Tibial nerve (tissue), 4 donors: ENCODE data around the gene PPM1H. TPM values are rescaled to one million over a fixed set of nuclear protein-coding genes. Genes with fewer than 3 reads are reported as not detected.
"Not testable (repeated sequence)": the region's sequence is repeated elsewhere in the genome, so short reads cannot be mapped to it uniquely, and the experiment has no call there.

ENCODE experiments used
- DNase-seq, 2 donors: peaks; one replicate each; pipeline ENCODE4 v3.0.0-alpha.2; 2019; ENCODE audit warnings: low spot score in 2 of 2
- H3K27ac ChIP-seq, 4 donors: fragments of 200-600 bp; sonication (generic) in 3 of 4; one replicate each; pipeline ENCODE4 v1.5.1; 2017 to 2019; ENCODE audit warnings: mild to moderate bottlenecking in 1 of 4
- H3K27me3 ChIP-seq, 2 donors: fragments of 200-600 bp; sonication (generic) in 1 of 2; one replicate each; pipeline versions ENCODE4 v1.5.1 to v1.6.0; 2017 to 2019
- H3K36me3 ChIP-seq, 3 donors: fragments of 200-600 bp; sonication (generic); one replicate each; pipeline ENCODE4 v1.5.1; 2018 to 2019
- H3K4me1 ChIP-seq, 4 donors: fragments of 200-600 bp; sonication (generic) in 3 of 4; one replicate each; pipeline ENCODE4 v1.5.1; 2017 to 2019
- H3K4me3 ChIP-seq, 4 donors: fragments of 200-600 bp; sonication (generic) in 3 of 4; one replicate each; pipeline ENCODE4 v1.5.1; 2017 to 2019; ENCODE audit warnings: mild to moderate bottlenecking in 1 of 4, moderate library complexity in 1 of 4
- H3K9me3 ChIP-seq, 4 donors: fragments of 200-600 bp; sonication (generic) in 3 of 4; one replicate each; pipeline ENCODE4 v1.5.1; 2017 to 2019
- EP300 ChIP-seq, 2 donors: sonication (generic); formaldehyde crosslinking; IDR thresholded peaks; one replicate each; pipeline ENCODE4 v1.6.1; 2017; ENCODE audit warnings: antibody characterized with exemption in 2 of 2, mild to moderate bottlenecking in 1 of 2
- POLR2A ChIP-seq, 2 donors: fragments of 450-650 bp; IDR thresholded peaks; one replicate each; pipeline ENCODE4 v1.6.1; 2017; ENCODE audit warnings: antibody characterized with exemption in 2 of 2, mild to moderate bottlenecking in 2 of 2, moderate library complexity in 2 of 2
- WGBS, 2 donors: methylation state at CpG; one replicate each; pipeline ENCODE4 v1.1.5; 2018; 5-methylcytosine and 5-hydroxymethylcytosine counted together
- total RNA-seq, 4 donors: library from RNA; depleted of rRNA; stranded (reverse); fragments of >200 nt; gene quantifications; one replicate each; pipeline ENCODE4 v1.1.0, GENCODE V29; 2016
- TF ChIP-seq, protein P1 (sequence below), 5 experiments: fragments of 200-600 bp in 3 of 5; fragments of 450-650 bp in 2 of 5; sonication (generic) in 3 of 5; IDR thresholded peaks; one replicate each; pipeline ENCODE4 v1.5.1; 2016 to 2019; ENCODE audit warnings: antibody characterized with exemption in 5 of 5, mild to moderate bottlenecking in 3 of 5, moderate library complexity in 2 of 5

The PPM1H gene
- total RNA-seq, 4 donors from 2014 or later, result 0.78 to 2.6 (median 1.3) TPM

DNA sequence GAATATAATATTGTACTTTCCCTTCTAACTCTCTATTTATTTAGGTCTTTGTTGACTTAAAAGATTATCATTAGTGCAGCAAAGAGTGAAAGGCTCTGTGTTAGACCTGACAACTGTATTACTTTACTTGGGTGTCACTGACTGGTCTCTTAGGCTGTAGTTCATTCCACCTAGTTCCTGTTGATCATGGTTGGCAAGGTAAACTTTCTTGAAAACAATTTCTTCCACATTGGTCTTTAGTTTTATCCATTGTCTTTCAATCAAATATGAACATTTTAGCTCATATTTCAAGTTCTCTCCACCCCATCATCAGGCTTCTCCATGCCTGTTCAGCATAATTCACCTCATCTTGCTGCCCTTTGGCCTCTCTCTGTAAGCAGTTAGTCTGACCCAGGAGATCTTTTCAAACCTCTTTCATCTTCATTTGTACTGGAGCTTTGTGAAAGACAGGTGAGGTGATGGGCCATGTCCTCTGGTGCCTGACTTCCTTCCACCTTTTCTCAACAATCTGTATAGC, 32.1 kb upstream of the PPM1H start:
- TF ChIP-seq, protein P1, sequence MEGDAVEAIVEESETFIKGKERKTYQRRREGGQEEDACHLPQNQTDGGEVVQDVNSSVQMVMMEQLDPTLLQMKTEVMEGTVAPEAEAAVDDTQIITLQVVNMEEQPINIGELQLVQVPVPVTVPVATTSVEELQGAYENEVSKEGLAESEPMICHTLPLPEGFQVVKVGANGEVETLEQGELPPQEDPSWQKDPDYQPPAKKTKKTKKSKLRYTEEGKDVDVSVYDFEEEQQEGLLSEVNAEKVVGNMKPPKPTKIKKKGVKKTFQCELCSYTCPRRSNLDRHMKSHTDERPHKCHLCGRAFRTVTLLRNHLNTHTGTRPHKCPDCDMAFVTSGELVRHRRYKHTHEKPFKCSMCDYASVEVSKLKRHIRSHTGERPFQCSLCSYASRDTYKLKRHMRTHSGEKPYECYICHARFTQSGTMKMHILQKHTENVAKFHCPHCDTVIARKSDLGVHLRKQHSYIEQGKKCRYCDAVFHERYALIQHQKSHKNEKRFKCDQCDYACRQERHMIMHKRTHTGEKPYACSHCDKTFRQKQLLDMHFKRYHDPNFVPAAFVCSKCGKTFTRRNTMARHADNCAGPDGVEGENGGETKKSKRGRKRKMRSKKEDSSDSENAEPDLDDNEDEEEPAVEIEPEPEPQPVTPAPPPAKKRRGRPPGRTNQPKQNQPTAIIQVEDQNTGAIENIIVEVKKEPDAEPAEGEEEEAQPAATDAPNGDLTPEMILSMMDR (IDR thresholded peaks at IDR 0.05), result no peak
- TF ChIP-seq POLR2A (IDR thresholded peaks at IDR 0.05) (no peak), EP300 (IDR thresholded peaks at IDR 0.05) (no peak)
- H3K27me3 ChIP-seq, result no peaks in the 10 kb centered on the region
- DNase-seq, result no peak
- no peaks in the 10 kb centered on the region for H3K9me3 ChIP-seq
- H3K36me3 ChIP-seq, result no peaks in the 10 kb centered on the region
- no peak overlapping the region for H3K4me3 ChIP-seq
- H3K27ac ChIP-seq, result no peak overlapping the region
- no peaks in the 10 kb centered on the region for H3K4me1 ChIP-seq

DNA sequence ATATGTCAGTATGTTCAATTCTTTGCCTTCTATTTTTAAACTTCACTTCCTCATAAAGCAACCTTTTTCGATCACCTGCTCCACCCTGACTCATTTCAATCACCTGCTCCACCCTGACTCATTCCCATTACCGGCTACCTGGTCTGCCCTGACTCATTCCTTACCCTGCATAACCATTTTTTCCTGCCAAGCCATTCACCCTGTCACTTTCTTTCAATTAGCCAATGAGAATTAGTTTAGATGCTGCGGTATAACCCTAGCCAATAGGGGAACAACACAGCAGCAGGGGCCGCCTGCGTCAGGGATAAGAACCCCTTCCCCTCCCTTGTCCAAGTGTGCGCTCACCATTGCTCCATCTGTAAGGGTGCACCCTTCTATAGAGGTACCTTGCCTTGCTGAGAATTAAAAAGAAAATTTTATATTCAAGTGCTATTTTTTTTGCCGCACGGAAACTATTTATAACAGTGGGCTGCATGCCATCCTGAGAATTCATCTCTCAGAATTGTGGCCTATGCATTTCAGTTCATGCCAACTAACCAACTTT, 31.6 kb upstream of the PPM1H start:
- H3K4me1 ChIP-seq, H3K27me3 ChIP-seq, H3K27ac ChIP-seq, H3K4me3 ChIP-seq, H3K36me3 ChIP-seq, H3K9me3 ChIP-seq, DNase-seq: not testable (repeated sequence)
- WGBS, 2 donors, result 85 to 87% methylated on average over 8 of the region's 8 CpGs

DNA sequence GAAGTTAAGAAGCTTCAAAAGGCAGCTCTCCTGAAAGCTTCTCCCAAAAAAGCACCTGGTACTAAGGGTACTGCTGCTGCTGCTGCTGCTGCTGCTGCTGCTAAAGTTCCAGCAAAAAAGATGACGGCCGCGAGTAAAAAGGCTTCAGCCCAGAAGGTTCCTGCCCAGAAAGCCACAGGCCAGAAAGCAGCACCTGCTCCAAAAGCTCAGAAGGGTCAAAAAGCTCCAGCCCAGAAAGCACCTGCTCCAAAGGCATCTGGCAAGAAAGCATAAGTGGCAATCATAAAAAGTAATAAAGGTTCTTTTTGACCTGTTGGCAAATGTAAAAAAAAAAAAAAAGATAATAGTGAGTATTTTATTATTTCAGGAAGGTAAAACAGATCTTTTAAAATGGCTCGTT, 30.8 kb upstream of the PPM1H start:
- H3K27ac ChIP-seq, H3K4me3 ChIP-seq, H3K27me3 ChIP-seq, H3K36me3 ChIP-seq, H3K4me1 ChIP-seq, DNase-seq, H3K9me3 ChIP-seq: not testable (repeated sequence)
- 67 to 80% methylated on average over 4 of the region's 4 CpGs for WGBS, 2 donors

DNA sequence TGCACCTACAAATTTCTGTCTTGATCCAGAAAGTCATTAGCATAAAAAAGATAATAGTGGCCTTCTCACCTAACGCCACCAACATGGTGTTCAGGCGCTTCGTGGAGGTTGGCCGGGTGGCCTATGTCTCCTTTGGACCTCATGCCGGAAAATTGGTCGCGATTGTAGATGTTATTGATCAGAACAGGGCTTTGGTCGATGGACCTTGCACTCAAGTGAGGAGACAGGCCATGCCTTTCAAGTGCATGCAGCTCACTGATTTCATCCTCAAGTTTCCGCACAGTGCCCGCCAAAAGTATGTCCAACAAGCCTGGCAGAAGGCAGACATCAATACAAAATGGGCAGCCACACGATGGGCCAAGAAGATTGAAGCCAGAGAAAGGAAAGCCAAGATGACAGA, 30.3 kb upstream of the PPM1H start:
- H3K4me3 ChIP-seq, H3K27ac ChIP-seq, DNase-seq, H3K27me3 ChIP-seq, H3K9me3 ChIP-seq, H3K36me3 ChIP-seq, H3K4me1 ChIP-seq: not testable (repeated sequence)
- WGBS, 2 donors, result 89 to 95% methylated on average over 11 of the region's 11 CpGs

DNA sequence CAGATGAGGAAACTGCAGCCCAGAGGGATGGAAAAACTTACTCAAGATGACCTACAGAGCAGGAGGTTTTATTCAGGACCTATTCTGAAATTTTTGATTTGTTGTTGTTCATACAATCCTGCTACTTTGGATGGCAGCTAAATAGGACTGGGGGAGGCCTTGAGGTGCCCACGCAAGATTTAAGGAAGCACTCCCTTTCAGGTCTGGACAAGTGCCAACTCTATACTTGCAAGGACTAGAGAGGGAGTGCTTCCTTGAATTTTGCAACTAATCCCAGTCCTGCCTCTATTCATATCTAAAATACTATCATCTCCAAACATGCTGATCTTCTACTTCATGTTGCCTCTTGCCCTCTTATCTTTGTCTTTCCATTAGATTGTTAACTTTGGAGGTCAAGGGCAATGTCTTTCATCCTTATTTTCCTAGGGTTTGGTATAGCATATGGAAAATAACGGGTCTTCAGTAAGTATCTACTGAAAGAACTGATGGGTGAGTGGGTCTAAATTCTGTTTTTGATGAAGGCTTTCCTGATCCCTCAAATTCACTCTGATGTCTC, 28.6 kb upstream of the PPM1H start:
- WGBS, 2 donors, result 81 to 82% methylated on average over 2 of the region's 2 CpGs
- no peaks in the 10 kb centered on the region for H3K9me3 ChIP-seq
- H3K27me3 ChIP-seq, result no peaks in the 10 kb centered on the region
- TF ChIP-seq, protein P1 (IDR thresholded peaks at IDR 0.05), result no peak
- no peak for TF ChIP-seq POLR2A (IDR thresholded peaks at IDR 0.05)
- TF ChIP-seq EP300 (IDR thresholded peaks at IDR 0.05), result no peak
- no peaks in the 10 kb centered on the region for H3K4me1 ChIP-seq
- no peak overlapping the region for H3K27ac ChIP-seq
- no peak overlapping the region for H3K4me3 ChIP-seq
- DNase-seq, result no peak
- no peaks in the 10 kb centered on the region for H3K36me3 ChIP-seq

DNA sequence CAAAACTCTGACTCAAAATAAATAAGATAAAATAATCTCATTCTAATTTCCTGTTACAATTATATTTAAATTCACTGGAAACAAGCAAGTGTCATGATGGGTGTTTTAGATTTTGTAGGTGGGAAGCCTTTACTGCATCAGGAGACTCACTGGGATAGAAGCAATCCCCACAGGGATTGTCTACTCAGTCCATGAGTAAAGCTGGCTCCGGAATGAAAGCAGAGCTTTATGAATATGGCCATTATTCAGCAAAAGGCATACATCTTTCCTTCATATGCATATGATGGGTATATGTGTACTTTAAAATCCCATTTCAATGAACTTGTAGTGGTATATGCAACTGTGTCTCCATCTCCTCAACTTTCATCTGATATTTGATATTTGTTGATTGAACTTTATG, 25.4 kb upstream of the PPM1H start:
- Histone ChIP-seq H3K27ac (no peak overlapping the region), H3K4me3 (no peak overlapping the region), H3K36me3 (no peaks in the 10 kb centered on the region), H3K9me3 (no peaks in the 10 kb centered on the region), H3K27me3 (no peaks in the 10 kb centered on the region), H3K4me1 (no peaks in the 10 kb centered on the region)
- TF ChIP-seq POLR2A (IDR thresholded peaks at IDR 0.05) (no peak), EP300 (IDR thresholded peaks at IDR 0.05) (no peak)
- TF ChIP-seq, protein P1 (IDR thresholded peaks at IDR 0.05), result no peak
- WGBS, 2 donors, result 33 to 52% methylated on average over 1 of the region's 1 CpG
- DNase-seq, result no peak

DNA sequence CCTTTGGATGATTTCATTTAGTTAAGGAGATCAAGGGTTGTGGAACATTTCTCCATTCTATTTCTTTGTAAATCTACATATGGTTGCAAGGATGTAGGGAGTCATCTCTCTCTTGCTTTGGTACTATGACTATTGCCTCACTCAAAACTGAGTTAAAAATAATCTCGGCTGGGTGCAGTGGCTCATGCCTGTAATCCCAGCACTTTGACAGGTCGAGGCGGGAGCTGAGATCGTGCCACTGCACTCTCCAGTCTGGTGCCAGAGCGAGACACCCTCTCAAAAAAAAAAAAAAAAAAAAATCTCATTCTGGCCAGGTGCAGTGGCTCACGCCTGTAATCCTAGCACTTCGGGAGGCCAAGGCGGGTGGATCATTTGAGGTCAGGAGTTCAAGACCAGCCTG, 24.8 kb upstream of the PPM1H start:
- no peak overlapping the region for H3K27ac ChIP-seq
- TF ChIP-seq EP300 (IDR thresholded peaks at IDR 0.05), result no peak
- no peak for TF ChIP-seq POLR2A (IDR thresholded peaks at IDR 0.05)
- TF ChIP-seq, protein P1 (IDR thresholded peaks at IDR 0.05), result no peak
- WGBS, 2 donors, result 72 to 80% methylated on average over 8 of the region's 8 CpGs

More for the DNA sequence above, 24.8 kb upstream of the PPM1H start:
- no peaks in the 10 kb centered on the region for H3K9me3 ChIP-seq
- H3K36me3 ChIP-seq, result no peaks in the 10 kb centered on the region
- no peak overlapping the region for H3K4me3 ChIP-seq
- no peak for DNase-seq
- H3K4me1 ChIP-seq, result no peaks in the 10 kb centered on the region
- H3K27me3 ChIP-seq, result no peaks in the 10 kb centered on the region
